Left renal cortex interstitium (tissue), 4 donors: ENCODE results near the gene SMTNL2. TPM values are rescaled to one million over a fixed set of nuclear protein-coding genes. Genes with fewer than 3 reads are reported as not detected.

Experiments
- DNase-seq, 4 donors: peaks; one replicate each; pipeline ENCODE4 v3.0.0-alpha.2; 2013; ENCODE audit warnings: low read depth in 4 of 4, low spot score in 2 of 4, missing footprints in 1 of 4
- polyA plus RNA-seq, 4 donors: library from polyadenylated mRNA; unstranded; fragments of 120-200 nt; gene quantifications; one replicate each; pipeline ENCODE4 v1.2.1, GENCODE V29; 2013; ENCODE audit not compliant: insufficient read length in 4 of 4

SMTNL2 gene
- polyA plus RNA-seq, result 10 to 100 TPM; 52.9 to 70.0 (median 60.0) TPM

DNA sequence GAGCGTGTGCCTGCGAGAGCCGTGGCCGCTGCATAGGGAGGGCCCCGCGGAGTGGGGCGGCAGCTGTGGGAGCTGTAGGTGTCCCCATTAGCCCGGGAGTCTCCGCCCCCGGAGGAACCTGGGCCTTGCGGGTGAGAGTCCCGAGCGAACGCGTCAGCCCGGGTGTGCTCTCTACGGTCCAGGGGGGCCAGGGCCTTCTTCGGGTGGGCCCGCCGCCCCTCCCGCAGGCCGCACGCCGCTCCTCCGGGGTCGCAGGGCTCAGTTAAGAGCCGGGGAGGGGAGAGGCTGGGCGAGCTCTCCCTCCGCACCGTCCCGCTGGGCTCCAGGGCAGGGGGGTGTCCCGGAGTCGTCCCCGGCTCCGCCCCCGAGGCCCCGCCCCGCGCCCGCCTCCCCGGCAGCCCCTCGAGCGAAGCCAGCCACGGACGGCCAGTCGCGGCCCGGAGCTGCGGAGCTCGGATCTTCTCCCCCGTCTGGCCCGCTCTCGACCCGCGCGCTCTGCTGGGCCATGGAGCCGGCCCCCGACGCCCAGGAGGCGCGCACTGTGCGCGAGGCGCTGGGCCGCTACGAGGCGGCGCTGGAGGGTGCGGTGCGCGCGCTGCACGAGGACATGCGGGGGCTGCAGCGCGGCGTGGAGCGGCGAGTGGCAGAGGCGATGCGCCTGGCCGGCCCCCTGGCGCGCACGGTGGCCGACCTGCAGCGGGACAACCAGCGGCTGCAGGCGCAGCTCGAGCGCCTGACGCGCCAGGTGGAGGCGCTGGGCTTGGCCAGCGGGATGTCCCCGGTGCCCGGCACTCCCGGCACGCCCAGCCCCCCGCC, at the start of gene SMTNL2:
TSS of gene SMTNL2 (plus strand) at position 429 of the 816 bp plus-strand sequence. CDS start at position 506, 77 bp downstream.
- no peak for DNase-seq

DNA sequence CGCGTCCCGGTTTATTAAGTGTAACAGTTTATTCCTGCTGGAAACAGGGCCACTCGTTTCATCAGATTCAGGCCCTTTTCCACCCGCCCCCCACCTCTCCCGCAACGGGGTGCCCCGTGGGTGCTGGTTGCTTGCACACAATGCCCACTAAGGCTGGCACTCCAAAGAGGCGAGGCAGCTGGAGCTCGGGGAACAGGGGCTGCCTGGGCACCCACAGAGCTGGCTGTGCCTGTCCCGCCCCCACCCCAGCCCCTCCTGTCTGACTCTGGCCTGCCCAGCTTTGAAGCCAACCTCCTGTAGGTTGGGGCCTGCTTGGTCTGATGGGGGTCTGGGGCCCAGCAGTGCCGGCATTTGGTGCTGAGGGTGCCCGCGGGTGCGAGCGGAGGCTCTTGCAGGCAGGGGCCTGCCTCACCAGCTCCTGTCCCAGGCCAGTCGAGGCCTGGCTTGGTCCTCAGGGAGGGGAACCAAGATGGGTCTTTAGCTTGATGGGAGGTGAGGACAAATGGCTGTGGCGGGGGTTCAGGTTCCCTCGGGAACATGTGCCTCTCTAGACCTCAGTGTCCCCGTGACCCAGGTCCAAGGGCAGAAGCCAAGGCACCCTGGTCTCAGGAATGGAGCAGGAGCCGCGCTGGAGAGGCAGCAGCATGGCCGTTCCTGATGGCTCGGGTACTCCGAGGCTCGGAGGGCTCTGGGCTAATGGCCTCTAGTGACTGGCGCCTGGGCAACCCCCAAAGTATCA, 49.2 kb upstream of the SMTNL2 start:
- DNase-seq, result no peak

DNA sequence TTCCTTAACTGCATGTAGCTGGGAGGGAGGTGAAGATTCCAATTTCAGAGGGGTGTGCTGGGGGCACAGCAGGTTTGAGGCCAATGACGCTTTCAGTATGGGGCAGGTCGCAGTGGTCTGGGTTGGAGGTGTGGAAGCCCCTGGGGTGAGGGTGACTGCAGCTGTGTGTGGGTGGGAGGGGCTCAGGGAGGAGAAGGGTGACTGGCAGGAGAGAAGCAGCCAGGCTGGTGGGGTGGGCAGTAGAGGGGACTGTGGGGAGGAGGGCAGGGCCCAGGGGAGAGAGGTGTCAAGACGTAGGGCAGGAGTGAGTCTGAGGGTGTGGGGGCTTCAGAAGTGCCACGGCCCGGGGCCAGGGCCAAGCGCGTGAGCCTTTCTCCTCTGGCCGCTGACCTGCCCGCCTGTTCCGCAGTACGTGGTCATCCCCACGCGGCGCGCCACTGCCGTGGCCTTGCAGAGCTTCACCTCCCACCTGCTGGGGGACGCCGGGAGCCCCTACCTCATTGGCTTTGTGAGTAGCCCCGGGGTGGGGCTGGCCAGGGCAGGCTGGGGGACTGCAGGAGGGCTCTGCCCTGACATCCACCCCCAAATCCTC, 48.6 kb upstream of the SMTNL2 start:
- DNase-seq, result no peak

DNA sequence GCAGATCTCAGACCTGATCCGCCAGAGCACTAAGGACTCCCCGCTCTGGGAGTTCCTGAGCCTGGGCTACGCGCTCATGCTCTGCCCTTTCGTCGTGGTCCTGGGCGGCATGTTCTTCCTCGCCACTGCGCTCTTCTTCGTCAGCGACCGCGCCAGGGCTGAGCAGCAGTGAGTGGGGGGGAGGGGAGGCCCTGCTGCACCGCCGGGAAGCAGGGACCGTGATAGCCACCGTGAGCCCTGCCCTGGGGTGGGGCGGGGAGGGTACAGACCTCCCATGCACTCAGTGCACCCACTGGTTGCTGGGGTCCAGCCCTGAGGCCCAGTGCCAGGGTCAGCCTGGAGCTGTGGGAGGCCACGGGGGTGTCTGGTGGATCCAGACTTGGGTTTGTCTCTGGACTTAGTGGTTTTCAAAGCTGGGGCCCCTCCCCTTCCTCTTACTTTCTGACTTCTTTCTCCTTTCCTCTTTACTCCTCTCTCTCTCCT, 48.0 kb upstream of the SMTNL2 start:
- DNase-seq, result no peak

DNA sequence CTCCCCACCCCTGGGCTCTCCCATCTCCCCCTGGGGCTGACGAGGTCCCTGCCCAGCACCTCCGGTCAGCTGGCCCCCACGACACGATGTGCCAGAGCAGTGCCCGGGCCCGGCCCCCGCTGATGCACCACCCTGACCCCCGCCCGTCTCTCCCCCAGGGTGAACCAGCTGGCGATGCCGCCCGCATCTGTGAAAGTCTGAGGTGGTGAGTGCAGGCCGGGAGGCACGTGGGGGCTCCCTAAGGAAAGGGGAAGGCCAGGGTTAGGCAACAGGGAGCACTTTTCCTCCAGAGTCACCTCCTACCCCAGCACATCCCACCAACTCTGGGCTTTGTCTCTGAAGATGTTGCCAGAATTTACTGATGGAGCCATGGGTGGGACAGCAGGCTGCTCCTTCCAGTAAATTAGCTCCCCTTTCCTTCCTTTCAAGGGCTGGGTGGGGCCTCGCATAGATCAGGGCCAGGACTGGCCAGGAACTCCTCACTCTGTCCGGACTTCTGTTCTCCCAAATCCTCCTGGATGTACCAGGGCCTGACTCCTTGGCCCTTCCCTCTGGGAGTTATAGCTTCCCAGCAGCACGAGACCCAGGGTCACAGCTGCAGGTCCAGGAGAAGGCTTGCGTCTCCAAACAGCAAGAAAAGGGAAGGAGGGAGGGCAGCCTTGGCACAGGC, 47.5 kb upstream of the SMTNL2 start:
- no peak for DNase-seq

DNA sequence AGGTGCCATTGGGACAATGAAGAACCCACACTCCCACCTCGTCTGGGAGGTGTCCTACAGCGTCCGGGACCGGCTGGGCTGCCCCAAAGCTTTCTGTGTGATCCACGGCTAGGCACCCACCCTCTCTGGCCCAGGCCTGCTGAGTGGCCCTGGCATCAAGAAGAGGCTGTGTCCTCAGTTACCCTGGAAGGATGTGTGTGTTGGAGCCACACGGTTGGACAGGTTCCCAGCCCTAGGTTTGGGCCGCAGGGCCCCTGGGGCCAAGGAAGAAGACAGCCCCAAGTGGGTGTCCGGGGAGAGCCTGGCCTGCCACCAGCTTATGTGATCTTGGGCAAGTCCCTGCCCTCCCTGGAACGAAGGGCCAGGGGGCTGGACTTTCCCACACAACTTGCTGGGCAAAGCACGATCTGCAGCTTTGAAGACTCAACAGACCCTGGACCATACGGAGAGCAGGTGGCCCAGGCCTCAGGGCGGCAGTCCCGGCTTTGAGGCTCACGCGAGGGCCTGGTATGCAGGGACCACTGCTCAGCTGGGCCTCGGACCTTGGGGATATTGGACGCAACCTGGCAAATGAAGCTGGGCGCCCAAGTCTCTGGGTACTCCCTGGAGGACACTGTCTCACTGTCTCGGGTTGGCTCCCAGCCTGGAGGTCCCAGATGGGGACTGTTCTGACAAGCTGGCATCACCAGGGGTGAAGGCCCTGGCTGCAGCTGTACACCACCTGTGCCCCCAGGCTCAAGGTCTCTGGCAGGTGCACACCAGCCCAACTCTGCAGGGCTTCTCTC, 46.7 kb upstream of the SMTNL2 start:
- no peak for DNase-seq

DNA sequence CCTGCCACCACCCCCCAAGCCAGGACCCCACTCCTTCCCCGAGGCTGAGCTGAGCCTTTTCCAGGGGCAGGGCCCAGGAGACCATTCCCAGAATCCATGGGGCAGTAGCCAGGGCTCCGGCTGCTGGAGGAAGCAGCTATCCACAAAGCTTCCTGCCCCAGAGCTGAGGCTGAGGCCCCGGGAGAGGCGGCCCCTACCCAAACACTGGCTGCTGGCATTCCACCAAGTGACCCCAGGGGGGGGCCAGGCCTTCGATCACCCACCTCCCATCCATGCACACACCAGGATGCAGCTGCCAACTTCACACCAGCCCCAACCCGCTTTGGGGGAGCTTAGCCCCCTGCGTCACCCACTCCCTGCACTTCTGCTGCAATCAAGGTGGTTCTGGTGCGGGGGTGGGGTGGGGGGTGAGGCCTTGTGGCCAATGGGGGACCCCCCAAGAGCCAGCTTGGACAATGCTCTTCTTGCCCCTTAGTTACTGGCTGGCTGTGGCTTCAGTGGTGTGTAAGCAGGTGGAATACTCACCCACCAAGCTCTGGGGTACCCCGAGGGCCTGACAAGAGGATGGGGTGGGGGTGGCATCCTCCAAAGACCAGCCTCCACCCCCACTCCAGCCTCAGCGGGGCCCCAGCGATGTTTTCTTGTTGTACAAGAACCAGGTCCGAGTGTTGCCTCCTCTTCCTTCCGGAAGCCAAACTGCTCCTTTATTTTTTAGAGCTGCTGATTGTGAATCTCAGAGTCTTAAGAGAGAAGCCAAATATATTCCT, 45.9 kb upstream of the SMTNL2 start:
- DNase-seq, result no peak

DNA sequence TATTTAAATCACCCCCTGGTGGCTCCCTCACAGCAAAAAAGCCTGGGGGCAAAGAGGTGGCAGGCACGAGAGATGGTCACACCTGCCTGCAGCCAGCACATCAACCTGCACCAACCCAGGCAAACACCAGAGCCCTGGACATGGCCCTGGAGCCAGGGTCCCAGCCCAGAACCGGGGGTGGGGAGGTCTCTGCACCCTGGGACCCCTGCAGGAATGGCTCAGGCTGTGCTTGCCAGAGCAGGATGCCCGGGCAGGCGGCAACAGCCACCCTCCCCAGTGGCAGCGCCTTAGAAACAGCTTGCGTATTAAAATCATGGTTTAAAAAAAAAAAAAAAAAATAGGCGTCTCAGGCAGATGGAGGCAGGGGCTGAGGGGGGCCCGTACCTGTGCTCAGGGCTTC, 45.3 kb upstream of the SMTNL2 start:
- no peak for DNase-seq

DNA sequence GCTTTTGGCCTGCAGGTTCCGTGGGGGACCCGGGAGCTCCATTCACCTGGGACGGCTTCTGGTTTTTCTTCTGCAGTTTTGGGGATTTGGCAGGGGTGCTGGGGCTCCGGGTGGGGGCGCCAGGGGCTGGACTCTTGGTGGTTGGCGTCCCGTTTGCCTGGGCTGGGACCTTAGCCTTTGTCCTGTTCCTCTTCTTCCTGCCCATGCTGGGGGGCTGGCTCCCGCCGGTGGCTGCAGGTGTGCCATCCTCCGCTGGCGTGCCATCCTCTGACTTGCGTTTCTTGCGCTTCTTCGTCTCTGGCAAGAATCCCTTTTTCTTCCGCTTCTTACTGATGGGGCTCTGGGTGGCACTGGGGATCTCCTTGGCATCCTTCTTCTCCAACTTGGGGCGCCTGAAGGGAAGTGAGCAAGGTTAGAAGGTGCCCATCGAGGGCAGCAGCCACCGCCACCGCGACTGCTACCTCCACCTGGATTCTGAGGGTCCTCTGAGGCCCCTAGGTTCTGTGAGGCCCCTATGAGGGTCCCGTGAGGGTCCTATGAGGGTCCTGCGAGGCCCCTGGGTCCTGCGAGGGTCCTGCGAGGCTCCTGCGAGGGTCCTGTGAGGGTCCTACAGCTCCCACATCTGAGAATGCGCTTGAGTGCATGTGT, 44.6 kb upstream of the SMTNL2 start:
- DNase-seq, result no peak

DNA sequence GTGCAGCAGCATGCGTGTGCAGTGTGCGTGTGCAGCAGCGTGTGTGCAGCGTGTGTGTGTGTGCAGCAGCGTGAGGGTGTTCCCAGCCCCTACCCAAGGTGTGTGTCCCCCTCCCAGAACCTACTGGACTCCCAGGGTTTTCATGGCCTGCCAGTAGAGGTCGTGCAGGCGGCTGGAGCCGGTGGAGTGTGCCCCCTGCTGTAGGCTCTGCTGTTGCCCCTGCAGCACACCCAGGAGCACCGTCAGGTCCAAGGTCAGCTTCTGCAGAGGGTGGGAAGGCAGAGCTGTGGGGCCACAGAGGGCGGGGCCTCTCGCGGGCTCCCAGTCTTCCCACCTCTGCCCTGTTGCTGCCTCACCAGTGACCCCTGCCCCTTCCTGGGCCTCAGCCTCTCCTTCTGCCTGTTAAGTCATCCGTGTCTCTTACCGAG, 44.1 kb upstream of the SMTNL2 start:
- DNase-seq, result no peak

DNA sequence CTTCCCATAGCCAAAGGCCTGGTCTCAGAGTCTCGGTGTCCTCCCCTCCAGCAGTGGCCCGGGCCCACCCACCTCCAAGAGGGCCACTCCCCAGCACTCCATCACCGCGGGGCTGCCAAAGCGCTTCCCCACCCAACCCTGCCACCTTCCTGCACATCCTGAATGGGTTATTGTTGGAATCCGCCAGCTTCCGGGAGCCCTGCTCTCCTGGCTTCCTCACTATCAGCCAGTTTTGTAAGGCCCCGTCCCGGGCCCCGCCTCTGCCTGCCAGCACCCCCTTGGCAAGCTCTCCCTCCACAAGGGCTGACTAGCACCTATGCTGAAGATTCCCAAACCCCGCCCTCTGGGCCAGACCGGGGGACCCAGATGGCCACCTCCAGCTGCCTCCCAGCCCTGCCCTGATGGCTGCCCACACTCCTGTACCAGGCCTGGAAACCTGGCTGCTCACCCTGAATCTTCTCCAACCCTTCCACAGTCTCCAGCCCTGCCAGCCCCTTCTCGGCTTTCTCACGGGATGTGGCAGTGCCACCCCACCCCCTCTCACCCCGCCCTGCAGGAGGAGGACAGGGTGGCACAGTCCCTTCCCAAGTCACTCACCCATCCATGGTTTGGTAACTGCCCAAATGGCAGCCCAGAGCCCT, 43.5 kb upstream of the SMTNL2 start:
- no peak for DNase-seq

DNA sequence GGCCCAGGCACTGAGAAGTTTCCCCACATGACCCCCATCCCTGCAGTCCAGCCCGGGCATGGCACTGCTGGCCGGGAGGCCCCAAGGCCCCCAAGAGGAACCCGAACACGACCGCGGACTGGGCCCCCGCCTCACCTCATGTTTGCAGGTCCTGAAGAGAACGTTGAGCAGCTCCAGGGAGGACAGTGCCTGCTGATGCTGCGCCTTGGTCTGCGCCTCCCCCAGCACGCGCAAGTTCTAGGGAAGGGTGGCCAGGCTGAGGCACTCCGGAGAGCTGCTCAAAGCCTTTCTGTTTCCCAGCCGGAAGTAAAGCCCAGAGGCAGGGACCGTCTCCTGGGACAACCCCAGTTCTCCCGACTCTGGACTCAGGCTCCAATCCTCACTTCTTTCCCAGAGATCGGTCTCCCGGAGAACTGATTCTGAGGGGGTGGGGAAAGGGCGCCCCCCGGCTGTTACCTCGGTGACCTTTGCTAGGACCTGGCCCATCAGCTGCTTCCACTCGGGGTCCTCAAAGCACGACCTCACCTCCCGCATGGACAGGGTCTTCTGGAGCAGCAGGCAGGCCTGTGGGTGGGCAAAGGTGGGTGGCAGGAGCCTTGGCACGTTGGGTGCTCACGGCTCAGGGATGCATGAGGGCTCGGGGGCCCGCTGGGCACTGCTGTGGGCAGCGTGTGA, 42.9 kb upstream of the SMTNL2 start:
- DNase-seq, result no peak

DNA sequence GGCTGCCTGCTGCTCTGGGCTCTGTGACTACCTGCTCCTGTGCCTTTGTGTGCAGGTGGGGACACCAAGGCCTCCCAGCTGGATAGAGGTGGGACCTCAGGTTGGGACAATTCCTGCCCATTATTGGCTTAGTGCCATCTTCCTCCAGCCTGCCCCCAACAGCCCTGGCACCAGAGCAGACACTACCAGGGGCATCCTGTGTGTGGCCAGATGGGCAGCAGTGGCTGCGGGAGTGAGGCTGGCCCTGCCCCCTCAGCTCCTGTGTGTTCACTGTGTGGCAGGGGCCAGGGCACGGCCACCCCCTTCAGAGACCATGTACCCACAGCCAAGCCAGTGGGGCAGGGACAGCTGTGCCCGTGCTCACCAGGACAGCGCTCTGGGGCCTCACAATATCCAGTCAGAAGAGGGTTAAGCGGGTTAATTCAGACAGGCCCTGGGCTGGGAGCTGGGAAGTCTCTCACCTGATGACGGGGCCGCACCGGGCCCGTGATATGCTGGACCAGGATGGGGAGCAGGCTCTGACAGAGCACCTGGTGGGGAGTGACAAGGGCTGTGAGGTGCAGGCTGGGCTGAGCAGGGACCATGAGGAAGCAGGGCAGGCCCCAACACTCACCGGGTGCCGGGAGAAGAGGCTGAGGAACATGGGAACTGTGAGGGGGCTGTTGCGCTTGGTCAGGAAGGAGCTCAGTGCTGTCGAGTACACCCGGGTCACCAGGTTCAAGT, 42.2 kb upstream of the SMTNL2 start:
- DNase-seq, result no peak

DNA sequence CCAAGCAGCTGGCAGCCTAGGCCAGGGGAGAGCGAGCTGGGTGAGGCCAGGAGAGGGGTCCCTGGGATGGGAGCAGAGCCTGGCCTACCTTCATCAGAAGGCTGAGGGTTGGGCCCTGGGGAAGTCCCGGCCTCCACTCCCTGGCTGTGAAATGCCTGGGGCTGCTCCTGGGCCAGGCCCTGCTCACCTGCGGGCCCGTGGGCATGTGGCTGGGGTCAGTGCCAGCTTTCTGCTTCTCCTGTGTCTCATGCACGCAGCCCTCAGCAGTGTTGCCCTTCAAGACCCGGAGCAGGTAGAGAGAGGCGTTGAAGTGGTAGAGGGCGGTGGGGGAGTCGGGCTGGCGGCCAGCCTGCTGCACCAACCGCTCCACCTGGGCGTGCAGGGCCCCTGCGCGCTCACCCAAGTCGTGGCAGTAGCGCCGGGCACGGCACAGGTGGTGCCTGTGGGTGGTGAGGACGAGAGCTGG, 41.6 kb upstream of the SMTNL2 start:
- no peak for DNase-seq

DNA sequence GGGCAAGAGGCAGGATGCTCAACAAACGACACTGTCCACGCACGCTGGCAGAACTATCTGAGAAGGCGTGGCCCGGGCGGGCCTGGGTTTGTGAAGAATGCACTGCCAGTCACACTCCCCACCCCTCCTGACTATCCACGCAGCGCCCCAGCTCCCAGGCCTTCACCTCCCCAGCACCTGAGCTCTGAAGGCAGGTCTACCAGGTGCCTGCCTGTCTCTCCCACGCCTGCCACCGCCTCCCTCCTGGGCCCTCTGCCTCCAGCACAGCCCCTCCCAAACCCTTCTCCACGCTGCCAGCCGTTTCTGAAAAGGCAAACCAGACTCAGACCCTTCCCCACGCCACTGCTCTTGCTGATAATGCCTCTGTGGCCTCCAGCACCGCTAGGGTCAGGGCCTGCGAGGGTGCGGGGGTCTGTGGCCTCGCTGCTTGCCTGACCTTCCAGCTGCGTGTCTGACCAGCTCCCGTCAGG, 40.7 kb upstream of the SMTNL2 start:
- DNase-seq, result no peak

DNA sequence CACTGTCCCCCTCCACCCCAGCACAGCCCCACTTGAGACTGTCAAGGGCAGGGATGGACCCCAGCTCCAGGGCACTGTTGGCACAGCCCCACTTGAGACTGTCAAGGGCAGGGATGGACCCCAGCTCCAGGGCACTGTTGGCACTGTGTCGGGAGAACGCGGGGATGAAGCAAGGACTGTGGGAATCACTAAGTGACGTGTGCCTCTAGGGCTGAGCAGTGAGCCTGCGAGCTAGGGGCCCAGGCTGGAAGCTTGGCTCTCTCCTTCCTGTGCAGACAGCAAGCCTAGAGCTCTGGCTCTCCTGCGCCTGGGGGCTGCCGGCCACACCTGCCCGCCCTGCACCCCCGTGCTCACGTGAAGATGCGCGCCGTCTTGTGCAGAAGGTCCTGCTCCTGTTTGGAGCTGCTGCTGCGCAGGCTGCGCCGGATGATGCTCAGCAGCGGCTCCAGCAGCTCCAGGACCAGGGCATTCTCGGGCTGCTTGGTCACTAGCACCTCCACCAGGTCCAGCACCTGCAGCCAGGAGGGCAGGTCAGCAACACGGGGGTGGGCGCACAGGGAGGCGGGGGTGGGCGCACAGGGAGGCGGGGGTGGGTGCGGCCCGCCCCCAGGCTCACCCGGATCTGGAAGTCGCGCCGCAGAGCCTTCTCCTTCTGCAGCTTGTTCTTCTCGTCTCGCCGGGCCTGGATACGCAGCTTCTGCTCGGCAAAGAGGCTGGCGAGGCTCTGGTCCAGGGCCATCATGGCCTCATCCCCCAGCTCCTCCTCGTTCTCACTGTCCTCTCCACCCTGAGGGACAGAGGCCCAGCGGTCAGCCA, 40.0 kb upstream of the SMTNL2 start:
- no peak for DNase-seq
